ENCODE results near the gene PFDN2.

PFDN2 gene

DNA sequence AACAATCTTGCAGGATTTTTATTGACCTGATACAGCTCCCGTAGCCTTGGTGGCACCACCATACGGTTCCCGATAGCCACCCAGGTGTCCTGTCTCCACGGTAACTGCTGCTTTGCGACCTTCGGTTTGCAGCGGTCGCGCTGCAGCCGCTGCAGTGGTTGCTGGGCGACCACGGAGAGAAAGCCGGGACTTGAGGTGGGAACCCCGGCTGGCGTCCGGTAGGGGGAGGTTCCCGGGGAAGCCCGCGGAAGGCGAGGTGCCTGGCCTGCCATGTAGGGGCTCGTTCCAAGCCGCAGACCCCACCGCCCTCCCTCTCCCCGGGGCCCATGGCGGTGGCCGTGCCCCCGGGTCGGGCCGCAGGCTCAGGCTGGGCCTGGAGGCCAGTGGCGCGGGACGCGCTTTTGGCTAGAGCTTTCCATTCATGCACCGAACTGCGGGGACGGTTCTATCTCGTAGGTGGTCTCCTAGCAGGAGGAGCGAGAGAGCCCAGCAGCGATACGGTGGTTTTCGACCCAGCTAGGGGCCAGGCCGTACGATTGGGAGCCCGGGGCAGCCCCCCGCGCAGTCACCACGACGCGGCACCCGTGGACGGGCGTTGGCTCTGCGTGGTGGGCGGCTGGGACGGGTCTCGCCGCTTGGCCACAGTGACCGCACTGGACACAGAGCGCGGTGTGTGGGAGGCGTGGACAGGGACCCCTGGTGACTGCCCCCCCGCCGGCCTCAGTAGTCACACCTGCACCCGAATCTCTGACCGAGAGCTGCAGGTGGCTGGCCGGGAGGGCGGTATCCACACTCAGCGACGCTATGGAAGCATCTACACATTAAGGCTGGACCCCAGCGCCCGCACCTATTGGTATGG is 19.4 kb downstream of the PFDN2 start, which contains the start of gene KLHDC9:
KLHDC9 (plus strand) TSS at position 152 of the 859 bp plus-strand sequence; CDS start at position 327, 175 bp downstream.
- DNase-seq: peak; percentile 75

DNA sequence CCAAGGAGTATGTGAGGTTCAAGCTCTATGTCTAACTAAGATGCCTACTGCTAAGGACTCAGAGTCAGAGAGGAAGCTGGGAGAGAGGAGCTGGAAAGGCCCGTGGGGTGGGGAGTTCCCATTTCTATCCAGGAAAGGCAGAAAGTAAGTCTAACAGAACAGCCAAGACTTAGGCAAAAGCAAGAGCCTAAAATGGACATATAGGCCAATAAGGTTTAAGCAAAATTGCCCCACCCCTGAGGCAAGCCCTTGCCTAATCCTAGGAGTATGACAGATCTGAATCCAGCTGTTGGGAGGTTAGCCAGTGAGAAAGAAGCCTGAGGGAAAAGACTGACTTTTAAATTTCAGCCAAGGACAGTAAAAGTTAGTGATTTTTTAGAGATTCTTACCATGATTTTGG is 21.3 kb downstream of the PFDN2 start:
- DNase-seq: no peak

DNA sequence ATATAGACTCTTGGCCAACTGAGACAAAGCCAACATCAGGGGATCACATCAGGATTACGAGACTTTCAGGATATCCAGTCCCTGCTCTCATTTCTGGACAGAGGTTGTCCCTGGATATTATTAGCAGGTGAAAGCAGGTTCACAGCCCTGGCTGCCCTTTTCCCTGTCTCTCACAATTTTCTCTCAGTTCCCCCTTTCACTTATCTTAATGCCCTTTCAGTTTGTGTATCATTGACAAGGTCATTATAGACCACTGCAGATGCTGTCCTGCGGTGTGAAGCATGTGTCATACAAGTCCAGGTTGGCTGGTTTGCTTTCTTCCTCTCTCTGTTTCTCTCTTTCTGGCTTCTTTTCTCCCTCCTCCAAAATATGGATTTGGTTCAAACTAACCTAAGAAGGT is 21.8 kb downstream of the PFDN2 start:
- no peak for DNase-seq

GRCh38 chr1:161095230-161095629 is 22.6 kb downstream of the PFDN2 start:
- no peak for DNase-seq

DNA sequence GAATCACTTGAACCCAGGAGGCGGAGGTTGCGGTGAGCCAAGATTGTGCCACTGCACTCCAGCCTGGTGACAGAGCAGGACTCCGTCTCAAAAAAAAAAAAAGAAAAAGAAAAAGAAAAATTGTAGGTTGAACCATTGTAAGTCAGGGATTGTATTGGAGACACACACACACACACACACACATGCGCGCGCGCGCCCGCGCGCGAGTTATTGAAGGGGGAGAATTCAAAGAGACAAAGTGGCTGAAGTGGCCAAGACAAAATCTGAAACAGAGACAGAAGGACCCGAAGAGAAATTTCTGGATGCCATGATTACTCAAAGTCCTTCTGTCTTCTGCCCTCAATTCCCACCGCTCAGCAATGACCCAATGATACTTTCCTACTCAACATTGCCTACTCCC is 23.4 kb downstream of the PFDN2 start:
- DNase-seq: no peak

DNA sequence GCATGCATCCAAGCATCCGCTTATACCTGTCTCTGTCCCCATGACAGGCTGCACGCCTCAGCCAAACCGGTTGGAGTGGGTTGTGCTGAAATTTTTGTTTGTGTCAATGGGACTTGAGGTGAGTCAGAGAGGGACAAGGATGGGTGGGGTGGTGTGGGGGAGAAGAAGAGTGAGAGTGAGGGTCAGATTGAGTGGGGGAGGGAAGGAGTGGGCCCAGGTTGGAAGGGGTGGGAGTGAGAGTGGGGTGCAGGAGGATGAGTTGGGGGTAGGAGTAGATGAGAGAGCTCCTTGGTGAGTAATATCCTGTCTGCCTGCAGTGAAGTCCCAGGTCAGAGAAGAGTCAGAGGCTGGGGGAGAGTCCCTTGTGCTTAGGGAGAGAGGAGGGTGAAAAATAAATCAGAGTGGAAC is 25.2 kb downstream of the PFDN2 start:
- peak; percentile 59 for DNase-seq

- peak; percentile 45 for DNase-seq
Measured at GRCh38 chr1:161091796-161092507, 25.9 kb downstream of the PFDN2 start.

GRCh38 chr1:161091093-161091492 is 26.7 kb downstream of the PFDN2 start:
- no peak for DNase-seq

GRCh38 chr1:161090617-161091016 is 27.2 kb downstream of the PFDN2 start:
- DNase-seq: no peak

GRCh38 chr1:161089938-161090337 is 27.9 kb downstream of the PFDN2 start:
- no peak for DNase-seq

DNA sequence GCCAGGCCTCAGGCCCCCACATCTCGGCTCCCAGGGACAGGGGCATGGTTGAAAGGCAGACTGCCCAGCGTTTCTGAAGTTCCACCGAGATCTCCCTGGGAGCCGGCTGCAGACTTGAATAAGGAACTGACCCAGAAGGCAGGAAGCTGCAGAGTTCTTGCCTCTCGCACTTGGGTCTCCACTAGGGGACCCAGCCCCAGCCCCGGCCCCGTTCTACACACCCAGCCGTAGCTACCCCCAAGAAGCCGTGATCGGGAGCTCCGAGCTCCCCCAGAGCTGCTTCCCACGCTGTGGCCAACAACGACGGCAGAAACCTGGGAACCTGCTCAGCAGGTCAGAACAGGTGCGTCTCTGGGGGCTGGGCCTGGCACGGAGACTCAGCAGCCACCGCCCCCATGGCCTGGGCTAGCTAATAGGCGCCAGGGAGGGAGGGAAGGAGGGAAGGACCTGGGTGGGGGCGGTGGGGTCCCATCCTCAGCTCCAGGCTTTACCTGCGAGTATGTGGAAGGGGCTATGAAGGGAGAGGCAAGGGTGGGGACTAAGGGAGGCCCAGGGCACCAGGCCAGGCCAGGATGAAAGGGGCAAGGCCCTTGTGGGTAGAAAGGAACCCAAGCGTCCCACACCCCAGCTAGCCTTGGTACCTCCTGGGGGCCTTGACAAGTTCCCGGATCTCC is 28.4 kb downstream of the PFDN2 start, which contains the start of gene NECTIN4:
NECTIN4 (minus strand) TSS at position 308 of the 674 bp plus-strand sequence; CDS start at position 46, 262 bp downstream.
- DNase-seq: no peak

GRCh38 chr1:161088587-161089110 is 29.2 kb downstream of the PFDN2 start:
- DNase-seq: peak; percentile 25

- DNase-seq: no peak
Measured at GRCh38 chr1:161086457-161086856, 31.4 kb downstream of the PFDN2 start.

GRCh38 chr1:161085165-161085564 is 32.7 kb downstream of the PFDN2 start:
- peak; percentile 42 for DNase-seq

GRCh38 chr1:161084597-161084988 is 33.2 kb downstream of the PFDN2 start:
- DNase-seq: no peak

- DNase-seq: peak; percentile 15
Measured at GRCh38 chr1:161083748-161084596, 33.9 kb downstream of the PFDN2 start.

- DNase-seq: peak; percentile 77
Measured at GRCh38 chr1:161082996-161083747, 34.7 kb downstream of the PFDN2 start.

DNA sequence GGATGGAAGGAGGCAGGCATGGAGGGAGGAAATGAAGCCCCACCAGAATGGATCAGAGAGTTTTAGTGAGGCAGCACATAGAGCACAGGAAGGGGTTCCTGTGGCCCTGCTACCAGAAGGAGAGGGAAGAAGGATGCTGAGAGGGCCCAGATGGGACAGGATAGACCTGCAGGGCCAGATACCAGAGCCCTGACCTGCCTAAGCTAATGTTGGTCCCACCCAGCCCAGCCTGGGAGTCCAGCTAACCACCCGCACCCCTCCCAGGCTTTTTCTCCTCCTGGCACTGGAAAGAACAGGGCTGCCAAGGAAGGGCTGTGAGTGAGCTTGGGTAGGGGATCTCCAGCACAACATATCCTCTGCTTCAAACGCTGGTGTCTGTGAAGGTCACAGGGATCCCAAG is 35.4 kb downstream of the PFDN2 start:
- DNase-seq: no peak

GRCh38 chr1:161081519-161081918 is 36.3 kb downstream of the PFDN2 start:
- no peak for DNase-seq

DNA sequence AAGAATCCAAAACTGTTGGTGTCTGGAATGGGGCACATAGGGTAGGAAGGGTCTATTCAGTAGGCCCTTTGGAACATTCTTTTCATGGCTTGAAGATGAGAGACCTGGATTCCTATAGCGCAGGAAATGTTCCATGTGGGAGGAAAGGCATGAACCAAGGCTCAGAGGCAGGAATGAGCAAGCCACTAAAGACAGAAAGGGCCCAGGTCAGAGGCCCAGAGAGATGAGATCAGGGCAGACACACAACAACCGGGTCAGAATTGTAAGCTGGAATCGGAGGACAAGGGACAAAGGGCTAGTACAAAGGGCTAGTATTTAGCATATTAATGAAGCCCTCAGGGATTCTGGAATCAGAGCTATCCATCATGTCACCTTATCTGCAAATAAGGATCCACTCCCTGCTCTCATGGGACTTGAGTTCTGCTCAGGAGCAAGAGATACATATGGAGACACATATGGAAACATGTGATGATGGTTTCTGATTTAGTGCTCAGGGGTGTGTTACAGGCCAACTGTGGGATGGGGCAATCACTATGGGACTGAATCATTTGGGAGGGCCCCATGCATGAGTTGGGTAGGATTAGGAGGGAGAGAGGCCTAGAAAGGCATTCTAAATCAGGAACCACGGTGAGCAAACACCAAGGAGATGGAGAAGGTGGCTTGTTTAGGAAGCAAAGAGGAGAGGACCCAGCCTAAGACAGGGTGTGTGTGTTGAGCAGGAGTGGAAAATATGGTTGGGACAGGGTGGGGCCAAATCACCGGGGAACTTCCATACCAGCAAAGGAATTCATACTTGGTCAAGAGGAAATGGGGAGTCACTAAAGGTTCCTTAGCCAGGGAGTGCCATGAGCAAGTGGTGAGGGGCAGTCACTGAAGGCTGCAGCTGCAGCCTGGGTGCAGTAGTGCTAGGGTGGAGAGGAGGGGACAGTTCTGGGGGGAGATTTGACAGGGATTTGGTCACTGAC is 37.1 kb downstream of the PFDN2 start:
- peak; percentile 43 for DNase-seq

Data from fibroblast of skin of right quadriceps (primary cell).